ENCODE measurements around the gene DHX58. TPM values are rescaled to one million over a fixed set of nuclear protein-coding genes. Genes with fewer than 3 reads are reported as not detected.

Gene DHX58
- total and polyA plus RNA-seq, 2 donors (not counting 1 experiment from before 2014, with no cell fraction given): 39.7 to 57.6 TPM

- peaks cover 0 to 3% (median 0%) of the 10 kb centered on the region in 4 experiments for H3K27me3 ChIP-seq (replicated peaks in 1 of 4; ENCODE audit: control extremely low read depth in 1 of 4, control insufficient read depth in 3 of 4, insufficient read depth in 4 of 4, low read length in 3 of 4)
- H3K9me3 ChIP-seq (ENCODE audit: control extremely low read depth in 1 of 3, control insufficient read depth in 2 of 3, insufficient read depth in 1 of 3, low read length in 2 of 3): no peaks in the 10 kb centered on the region
- intact Hi-C loops (cut with micrococcal nuclease): no loop called here
- H3K4me2 ChIP-seq (replicated peaks; ENCODE audit: low read depth, low read length, poor library complexity, severe bottlenecking): no peak overlapping the region
- H3K4me3 ChIP-seq (ENCODE audit: control extremely low read depth in 1 of 5, extremely low read depth in 1 of 5, insufficient read depth in 1 of 5, low read depth in 2 of 5, low read length in 4 of 5): no peak overlapping the region
- no peaks in the 10 kb centered on the region for H3K36me3 ChIP-seq (replicated peaks in 1 of 2; ENCODE audit: control extremely low read depth in 1 of 2, control insufficient read depth in 1 of 2, extremely low read depth in 1 of 2, insufficient read depth in 2 of 2, low read length in 1 of 2)
- H3K27ac ChIP-seq (ENCODE audit: low read length in 2 of 2): no peak overlapping the region
- TF ChIP-seq CTCF (IDR thresholded peaks at IDR 0.05) (no peak), EZH2 (IDR thresholded peaks at IDR 0.05; ENCODE audit: borderline replicate concordance, insufficient read depth, low read depth, low read length, poor library complexity, severe bottlenecking) (no peak)
- no peaks in the 10 kb centered on the region for H4K20me1 ChIP-seq (ENCODE audit: control insufficient read depth, insufficient read depth, low read length, poor library complexity, severe bottlenecking)
- ChIA-PET POLR2A (interaction anchor here (0.7 kb wide), 1 partner anchor 106 kb away, joined by 5 read pairs; no protein-coding TSS in a partner anchor), CTCF (interaction anchor here (0.6 to 1.2 kb wide), 2 partner anchors 11 to 36 kb away, joined by 3 read pairs; no protein-coding TSS in a partner anchor)
- H3K27ac Mint-ChIP-seq: no peak overlapping the region
- H3K4me3 Mint-ChIP-seq: no peak overlapping the region
- H3K9ac ChIP-seq (ENCODE audit: low read length): no peak overlapping the region
- no peak for DNase-seq
- WGBS (ENCODE audit: insufficient coverage): no CpG with 5 or more reads among the region's 2 CpGs
- no peaks in the 10 kb centered on the region for H3K4me1 Mint-ChIP-seq
- no peaks in the 10 kb centered on the region for H3K4me1 ChIP-seq (ENCODE audit: control insufficient read depth in 2 of 2, insufficient read depth in 2 of 2, low read length in 2 of 2)
- no peaks in the 10 kb centered on the region for H3K9me3 Mint-ChIP-seq (ENCODE audit: insufficient read depth)
- H3K79me2 ChIP-seq (ENCODE audit: control insufficient read depth, insufficient read depth, low read length): no peaks in the 10 kb centered on the region
- H3K27me3 Mint-ChIP-seq: no peaks in the 10 kb centered on the region
- no peak for ATAC-seq (ENCODE audit: low read depth)
- no peak overlapping the region for H2AFZ ChIP-seq (ENCODE audit: insufficient read depth, low read depth, low read length, poor library complexity, severe bottlenecking)
Observed at GRCh38 chr17:42079541-42079940, 33.0 kb downstream of the DHX58 start.

- intact Hi-C loops (cut with micrococcal nuclease): no loop called here
- H3K27me3 ChIP-seq (replicated peaks in 1 of 4; ENCODE audit: control extremely low read depth in 1 of 4, control insufficient read depth in 3 of 4, insufficient read depth in 4 of 4, low read length in 3 of 4): peaks cover 0 to 8% (median 0%) of the 10 kb centered on the region in 4 experiments
- H3K9me3 ChIP-seq (ENCODE audit: control extremely low read depth in 1 of 3, control insufficient read depth in 2 of 3, insufficient read depth in 1 of 3, low read length in 2 of 3): no peaks in the 10 kb centered on the region
- H3K36me3 ChIP-seq (replicated peaks in 1 of 2; ENCODE audit: control extremely low read depth in 1 of 2, control insufficient read depth in 1 of 2, extremely low read depth in 1 of 2, insufficient read depth in 2 of 2, low read length in 1 of 2): no peaks in the 10 kb centered on the region
- H3K4me2 ChIP-seq (replicated peaks; ENCODE audit: low read depth, low read length, poor library complexity, severe bottlenecking): no peak overlapping the region
- WGBS (ENCODE audit: insufficient coverage): 48% methylated on average over 4 of the region's 8 CpGs
- H3K9me3 Mint-ChIP-seq (ENCODE audit: insufficient read depth): no peaks in the 10 kb centered on the region
- no peak overlapping the region for H3K4me3 Mint-ChIP-seq
- ATAC-seq (ENCODE audit: low read depth): no peak
- no peak overlapping the region for H3K27ac Mint-ChIP-seq
- H3K27me3 Mint-ChIP-seq: peaks cover 6% of the 10 kb centered on the region
- no peak overlapping the region for H3K9ac ChIP-seq (ENCODE audit: low read length)
- H3K4me1 ChIP-seq (ENCODE audit: control insufficient read depth in 2 of 2, insufficient read depth in 2 of 2, low read length in 2 of 2): no peaks in the 10 kb centered on the region
- DNase-seq: no peak
- H3K4me3 ChIP-seq (ENCODE audit: control extremely low read depth in 1 of 5, extremely low read depth in 1 of 5, insufficient read depth in 1 of 5, low read depth in 2 of 5, low read length in 4 of 5): no peak overlapping the region
- H2AFZ ChIP-seq (ENCODE audit: insufficient read depth, low read depth, low read length, poor library complexity, severe bottlenecking): no peak overlapping the region
- CTCF ChIA-PET: no interaction called here
- POLR2A ChIA-PET: interaction anchor here (0.7 kb wide), 1 partner anchor 1880 kb away, joined by 5 read pairs; no protein-coding TSS in a partner anchor
- no peaks in the 10 kb centered on the region for H3K4me1 Mint-ChIP-seq
- no peaks in the 10 kb centered on the region for H4K20me1 ChIP-seq (ENCODE audit: control insufficient read depth, insufficient read depth, low read length, poor library complexity, severe bottlenecking)
- no peaks in the 10 kb centered on the region for H3K79me2 ChIP-seq (ENCODE audit: control insufficient read depth, insufficient read depth, low read length)
- no peak overlapping the region for H3K27ac ChIP-seq (ENCODE audit: low read length in 2 of 2)
- TF ChIP-seq EZH2 (IDR thresholded peaks at IDR 0.05; ENCODE audit: borderline replicate concordance, insufficient read depth, low read depth, low read length, poor library complexity, severe bottlenecking) (no peak), CTCF (IDR thresholded peaks at IDR 0.05) (no peak)
Observed at GRCh38 chr17:42078396-42079043, 34.0 kb downstream of the DHX58 start.
